HG03575 (cell line): Measurements from ENCODE around the gene TLCD1.
"Not testable (repeated sequence)": the region's sequence is repeated elsewhere in the genome, so short reads cannot be mapped to it uniquely, and the experiment has no call there.

Experiments used
- ATAC-seq: cut with Tn5 transposase; IDR thresholded peaks from one replicate; pipeline ENCODE4 v1.9.1; 2021; ENCODE audit not compliant: unreplicated experiment, insufficient number of reproducible peaks, low FRiP score; ENCODE audit errors: extremely low read depth

The TLCD1 gene

GRCh38 chr17:28735242-28735722, 9.2 kb upstream of the TLCD1 start:
- ATAC-seq, result no peak

GRCh38 chr17:28734712-28735241, 8.7 kb upstream of the TLCD1 start:
- ATAC-seq, result no peak

GRCh38 chr17:28733346-28733745, 7.3 kb upstream of the TLCD1 start:
- no peak for ATAC-seq

- ATAC-seq, result no peak
These were observed 3.9 kb upstream of the TLCD1 start for GRCh38 chr17:28729950-28730330.

- ATAC-seq, result no peak
These were observed 2.5 kb upstream of the TLCD1 start, which contains the start of gene NEK8 for GRCh38 chr17:28728364-28729200. NEK8 (plus strand) TSS chr17:28728788; CDS start chr17:28728814, 26 bp downstream.

GRCh38 chr17:28726627-28727491, 826 bp upstream of the TLCD1 start:
- ATAC-seq, result peak; percentile 24

- no peak for ATAC-seq
These were observed 290 bp downstream of the TLCD1 start for GRCh38 chr17:28725660-28726225.

GRCh38 chr17:28725166-28725659, 820 bp downstream of the TLCD1 start:
- no peak for ATAC-seq

GRCh38 chr17:28724500-28725165, 1.4 kb downstream of the TLCD1 start:
- no peak for ATAC-seq

GRCh38 chr17:28723836-28724499, 2.1 kb downstream of the TLCD1 start:
- not testable (repeated sequence) for ATAC-seq

- ATAC-seq, result no peak
These were observed 2.7 kb downstream of the TLCD1 start for GRCh38 chr17:28723159-28723835.

- ATAC-seq, result no peak
These were observed 3.4 kb downstream of the TLCD1 start for GRCh38 chr17:28722417-28723158.

GRCh38 chr17:28720997-28721329, 5.1 kb downstream of the TLCD1 start:
- not testable (repeated sequence) for ATAC-seq

- ATAC-seq, result no peak
These were observed 5.6 kb downstream of the TLCD1 start for GRCh38 chr17:28720247-28720996.

- no peak for ATAC-seq
These were observed 7.0 kb downstream of the TLCD1 start for GRCh38 chr17:28719021-28719433.

- no peak for ATAC-seq
These were observed 7.6 kb downstream of the TLCD1 start for GRCh38 chr17:28718333-28719020.
